Esophagus squamous epithelium (tissue), 5 donors: ENCODE data around the gene PLEKHN1. TPM values are rescaled to one million over a fixed set of nuclear protein-coding genes. Genes with fewer than 3 reads are reported as not detected.
A peak's percentile ranks its signal among the peaks of the same experiment; 100 is the strongest.

Experiments used
- DNase-seq: peaks from one replicate; lab custom pipeline; 2025; lab: John Stamatoyannopoulos, UW
- H3K27ac ChIP-seq, 4 donors: fragments of 200-600 bp; sonication (generic); one replicate each; pipeline ENCODE4 v1.5.1; 2016 to 2019; ENCODE audit warnings: mild to moderate bottlenecking in 1 of 4
- H3K27me3 ChIP-seq, 4 donors: fragments of 200-600 bp; sonication (generic); 1 replicate in 3 of 4; 2 replicates in 1 of 4; pipeline versions ENCODE4 v1.5.1 to v1.6.0; 2017 to 2021; ENCODE audit warnings: antibody characterized with exemption in 1 of 4
- H3K36me3 ChIP-seq, 3 donors: fragments of 200-600 bp; sonication (generic); one replicate each; pipeline ENCODE4 v1.5.1; 2016 to 2019
- H3K4me1 ChIP-seq, 3 donors: fragments of 200-600 bp; sonication (generic); one replicate each; pipeline ENCODE4 v1.5.1; 2017 to 2019
- H3K4me3 ChIP-seq, 4 donors: fragments of 200-600 bp; sonication (generic); 1 replicate in 3 of 4; 2 replicates in 1 of 4; pipeline ENCODE4 v1.5.1; 2016 to 2019; ENCODE audit warnings: mild to moderate bottlenecking in 2 of 4, moderate library complexity in 1 of 4
- H3K9me3 ChIP-seq, 3 donors: fragments of 200-600 bp; sonication (generic); one replicate each; pipeline ENCODE4 v1.5.1; 2016 to 2019
- CTCF ChIP-seq, 6 experiments: fragments of 450-650 bp in 4 of 6; fragments of 200-600 bp in 2 of 6; sonication (generic) in 2 of 6; IDR thresholded peaks; one replicate each; pipeline ENCODE4 v1.5.1; 2016 to 2019; ENCODE audit warnings: antibody characterized with exemption in 6 of 6, mild to moderate bottlenecking in 4 of 6, moderate library complexity in 4 of 6
- POLR2A ChIP-seq, 4 donors: fragments of 450-650 bp; IDR thresholded peaks; one replicate each; pipeline ENCODE4 v1.6.1; 2017; ENCODE audit warnings: antibody characterized with exemption in 4 of 4, mild to moderate bottlenecking in 4 of 4, moderate library complexity in 3 of 4
- WGBS, 2 donors: methylation state at CpG; one replicate each; pipeline ENCODE4 v1.1.5; 2018; 5-methylcytosine and 5-hydroxymethylcytosine counted together
- intact Hi-C: fragments of 100-400 bp; cut with DNase I; formaldehyde crosslinking; loops from one replicate; pipeline ENCODE4 v1.15.0; 2022
- total RNA-seq, 4 donors: library from RNA; depleted of rRNA; stranded (reverse); fragments of >200 nt; gene quantifications; one replicate each; pipeline ENCODE4 v1.1.0, GENCODE V29; 2016
- donor health status: DM: yes; HTN: yes; CAD: no.

PLEKHN1 gene
- total RNA-seq, 4 donors from 2014 or later, result 16.8 to 39.6 (median 23.4) TPM

GRCh38 chr1:970242-970972 is 4.1 kb downstream of the PLEKHN1 start:
- H3K9me3 ChIP-seq, result no peaks in the 10 kb centered on the region
- no peak for TF ChIP-seq POLR2A (IDR thresholded peaks at IDR 0.05)
- TF ChIP-seq CTCF (IDR thresholded peaks at IDR 0.05), result no peak
- no peak for DNase-seq
- 39 to 40% methylated on average over 1 to 9 of the region's 33 CpGs for WGBS, 2 donors
- H3K27ac ChIP-seq, result peak overlapping the region in 3 of 4 donors; percentile 57 to 73 (median 60)
- intact Hi-C loops, result no loop called here
- peaks cover 0 to 74% (median 5%) of the 10 kb centered on the region in 4 donors for H3K27me3 ChIP-seq
- H3K4me3 ChIP-seq, result peak overlapping the region in 3 of 4 donors; percentile 7 to 18 (median 17)
- peaks cover 0 to 37% (median 0%) of the 10 kb centered on the region in 3 donors for H3K36me3 ChIP-seq
- peaks cover 32 to 74% (median 35%) of the 10 kb centered on the region in 3 donors for H3K4me1 ChIP-seq

GRCh38 chr1:970973-971730 is 4.9 kb downstream of the PLEKHN1 start:
- Histone ChIP-seq H3K4me1 (peaks cover 32 to 74% (median 36%) of the 10 kb centered on the region in 3 donors), H3K27ac (peak overlapping the region in 3 of 4 donors; percentile 57 to 73 (median 60)), H3K4me3 (peak overlapping the region in 3 of 4 donors; percentile 7 to 18 (median 17)), H3K27me3 (peaks cover 0 to 81% (median 5%) of the 10 kb centered on the region in 4 donors), H3K36me3 (peaks cover 0 to 36% (median 0%) of the 10 kb centered on the region in 3 donors), H3K9me3 (no peaks in the 10 kb centered on the region)
- no CpG with 5 or more reads among the region's 42 CpGs for WGBS, 2 donors
- TF ChIP-seq POLR2A (IDR thresholded peaks at IDR 0.05) (no peak), CTCF (IDR thresholded peaks at IDR 0.05) (no peak)
- no peak for DNase-seq
- intact Hi-C loops, result no loop called here

DNA sequence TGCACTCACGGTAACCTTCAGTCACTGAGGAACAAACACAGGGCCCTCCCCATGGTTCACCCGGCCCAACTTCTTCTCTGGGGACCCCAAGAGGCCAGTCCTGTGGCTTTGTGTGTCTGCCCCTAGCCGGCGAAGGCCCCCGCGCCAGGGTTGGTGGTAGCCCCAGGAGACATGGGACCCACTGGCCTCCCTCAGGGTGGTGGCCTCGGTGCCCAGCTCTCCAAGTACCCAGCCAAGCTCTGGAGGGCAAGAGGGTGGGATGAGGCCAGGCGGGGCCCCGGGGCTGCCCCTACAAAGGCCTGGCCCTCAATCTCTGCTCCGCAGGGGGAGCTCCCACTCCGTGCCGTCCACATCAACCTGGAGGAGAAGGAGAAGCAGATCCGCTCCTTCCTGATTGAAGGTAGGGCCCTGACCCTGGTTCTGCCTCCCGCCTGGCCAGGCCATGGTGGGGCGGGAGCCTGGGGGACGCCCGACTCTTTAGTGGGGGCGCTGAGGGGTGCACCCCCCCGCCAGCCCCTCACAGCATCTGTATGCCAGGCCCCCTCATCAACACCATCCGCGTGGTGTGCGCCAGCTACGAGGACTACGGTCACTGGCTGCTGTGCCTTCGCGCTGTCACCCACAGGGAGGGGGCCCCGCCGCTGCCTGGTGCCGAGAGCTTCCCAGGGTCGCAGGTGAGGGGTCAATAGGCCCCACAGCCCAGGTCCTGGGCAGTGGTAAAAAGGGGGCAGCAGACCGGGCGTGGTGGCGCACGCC is 5.6 kb downstream of the PLEKHN1 start:
- no peak for TF ChIP-seq POLR2A (IDR thresholded peaks at IDR 0.05)
- no peak for TF ChIP-seq CTCF (IDR thresholded peaks at IDR 0.05)
- H3K27ac ChIP-seq, result peak overlapping the region in 3 of 4 donors; percentile 57 to 73 (median 60)
- H3K9me3 ChIP-seq, result no peaks in the 10 kb centered on the region
- H3K4me3 ChIP-seq, result peak overlapping the region in 1 of 4 donors; percentile 17
- WGBS, 2 donors, result 83 to 85% methylated on average over 4 of the region's 34 CpGs
- intact Hi-C loops, result no loop called here
- H3K4me1 ChIP-seq, result peaks cover 31 to 73% (median 34%) of the 10 kb centered on the region in 3 donors
- H3K27me3 ChIP-seq, result peaks cover 0 to 85% (median 5%) of the 10 kb centered on the region in 4 donors
- DNase-seq, result no peak
- peaks cover 0 to 36% (median 0%) of the 10 kb centered on the region in 3 donors for H3K36me3 ChIP-seq

GRCh38 chr1:972726-973458 is 6.6 kb downstream of the PLEKHN1 start:
- no peaks in the 10 kb centered on the region for H3K9me3 ChIP-seq
- no peak for TF ChIP-seq POLR2A (IDR thresholded peaks at IDR 0.05)
- no peak for TF ChIP-seq CTCF (IDR thresholded peaks at IDR 0.05)
- H3K4me3 ChIP-seq, result no peak overlapping the region
- peaks cover 0 to 36% (median 0%) of the 10 kb centered on the region in 3 donors for H3K36me3 ChIP-seq
- H3K27me3 ChIP-seq, result peaks cover 0 to 76% (median 5%) of the 10 kb centered on the region in 4 donors
- H3K4me1 ChIP-seq, result peaks cover 22 to 64% (median 28%) of the 10 kb centered on the region in 3 donors
- WGBS, 2 donors, result 84 to 90% methylated on average over 10 to 13 of the region's 28 CpGs
- intact Hi-C loops, result no loop called here
- H3K27ac ChIP-seq, result no peak overlapping the region
- no peak for DNase-seq
